GM19240 (cell line): ENCODE measurements around the gene CKAP2L.
"Not testable (repeated sequence)": the region's sequence is repeated elsewhere in the genome, so short reads cannot be mapped to it uniquely, and the experiment has no call there.

Source experiments
- DNase-seq: peaks from one replicate; pipeline ENCODE4 v3.0.0; 2011; ENCODE audit warnings: low spot score; ENCODE audit not compliant: insufficient read length

Gene CKAP2L

DNA sequence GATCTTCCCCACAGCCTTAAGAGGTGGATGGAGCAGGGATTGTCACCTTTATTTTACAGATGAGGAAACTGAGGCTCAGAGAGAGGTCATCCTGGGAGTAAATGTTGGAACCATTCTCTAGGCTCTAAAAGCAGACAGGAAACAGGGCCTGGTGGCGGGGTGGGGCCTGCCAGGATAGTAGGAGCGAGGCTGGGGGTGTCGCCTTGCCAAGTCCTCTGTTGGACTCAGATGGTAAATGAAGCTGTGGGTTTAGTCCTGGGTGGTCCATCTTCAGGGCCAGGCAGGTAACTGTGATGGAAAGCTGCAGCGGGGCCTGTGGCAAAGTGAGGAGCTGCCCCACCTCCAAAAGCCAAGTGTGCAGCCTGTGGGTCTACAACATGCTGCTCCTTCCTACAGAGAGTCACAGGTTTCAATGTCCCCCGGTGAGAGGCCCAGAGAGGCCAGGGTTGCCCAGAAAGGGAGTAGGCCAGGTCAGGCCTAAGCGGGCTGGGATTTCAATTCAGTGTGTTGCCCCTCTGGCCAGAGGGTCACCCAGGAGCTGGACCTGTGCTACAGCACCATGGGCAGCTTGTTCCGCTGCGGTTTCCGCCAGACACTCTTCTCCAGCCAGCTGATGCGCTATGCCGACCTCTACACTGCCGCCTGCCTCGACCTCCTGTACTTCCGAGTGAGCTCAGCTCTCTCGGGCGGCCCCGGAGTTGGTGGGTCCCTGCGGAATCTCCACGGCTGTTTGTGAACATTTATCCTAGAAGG lies 37.0 kb downstream of the CKAP2L start:
- no peak for DNase-seq

DNA sequence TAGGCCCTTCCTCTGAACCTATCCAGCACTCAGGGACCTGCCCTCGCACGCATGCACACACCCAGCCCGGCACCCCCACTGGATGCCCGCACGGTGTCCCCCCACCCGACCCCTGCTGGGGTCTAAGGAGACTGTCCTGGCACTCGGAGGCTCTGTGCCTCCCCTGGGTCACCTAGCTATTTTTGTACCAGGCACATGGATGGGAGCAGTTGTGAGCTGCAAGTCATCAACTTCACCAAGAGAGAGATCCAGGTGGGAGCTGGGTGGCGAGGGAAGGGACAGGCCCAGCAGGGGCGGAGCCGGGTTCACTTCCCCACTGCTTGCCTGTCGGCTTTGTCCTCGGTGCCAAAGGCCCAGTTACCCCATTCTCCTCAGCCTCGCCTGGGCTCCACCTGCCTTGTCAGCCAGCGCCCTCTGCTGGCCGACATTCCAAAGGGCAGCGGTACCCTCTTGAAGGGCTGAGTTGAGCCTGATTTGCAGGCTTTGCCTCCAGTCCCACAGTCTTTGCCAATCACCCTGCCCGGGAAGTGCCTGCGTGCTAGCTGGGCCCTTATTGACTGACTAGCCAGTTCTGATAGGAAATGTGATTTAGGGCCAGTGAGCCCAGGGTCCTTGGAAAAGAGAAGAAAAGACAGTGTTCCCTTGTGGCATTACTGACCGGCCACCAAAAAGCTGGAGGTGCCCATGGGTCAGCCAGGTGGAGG lies 37.8 kb downstream of the CKAP2L start:
- peak; percentile 86 for DNase-seq

DNA sequence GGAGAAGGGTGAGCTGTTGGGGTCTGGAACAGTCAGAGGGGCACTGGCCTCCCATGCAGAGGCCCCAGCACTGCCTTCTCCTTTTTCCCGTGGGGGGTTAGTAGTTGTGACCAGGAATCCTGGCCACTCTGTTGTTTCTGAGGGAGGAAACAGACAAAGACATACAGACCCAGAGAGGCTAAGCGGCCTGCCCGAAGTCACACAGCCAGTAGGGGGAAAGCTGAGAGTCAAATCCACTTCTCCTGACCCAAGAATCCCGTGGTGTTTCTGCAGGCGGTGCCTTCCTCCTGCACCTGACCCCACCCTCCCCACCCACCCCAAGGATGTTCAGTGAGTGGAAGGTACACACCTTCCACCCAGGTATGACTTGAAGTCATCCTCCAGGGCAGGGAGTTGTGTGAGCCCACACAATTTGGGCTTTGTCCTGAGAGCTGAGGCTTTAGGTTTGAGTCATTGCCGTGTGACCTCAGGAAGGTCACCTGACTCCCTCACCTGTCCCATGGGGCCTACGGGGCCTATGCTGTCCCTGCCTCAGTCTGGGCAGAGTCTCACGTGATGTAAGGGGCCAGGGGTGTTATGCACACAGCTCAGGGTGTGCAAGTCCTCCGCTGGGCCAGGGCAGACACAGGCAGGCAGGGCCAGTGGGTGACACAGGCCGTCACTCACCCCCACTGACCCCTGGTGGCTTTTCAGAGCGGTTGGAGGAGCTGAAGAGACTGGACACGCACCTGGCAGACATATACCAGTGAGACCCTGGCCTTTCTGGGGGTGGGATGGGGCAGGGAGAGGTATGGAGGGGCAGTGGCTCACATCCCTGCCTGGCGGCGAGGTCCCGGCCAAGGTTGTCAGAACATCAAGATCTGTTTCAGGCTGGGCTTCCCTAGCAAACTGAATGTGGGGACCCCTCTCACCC lies 38.6 kb downstream of the CKAP2L start:
- no peak for DNase-seq

DNA sequence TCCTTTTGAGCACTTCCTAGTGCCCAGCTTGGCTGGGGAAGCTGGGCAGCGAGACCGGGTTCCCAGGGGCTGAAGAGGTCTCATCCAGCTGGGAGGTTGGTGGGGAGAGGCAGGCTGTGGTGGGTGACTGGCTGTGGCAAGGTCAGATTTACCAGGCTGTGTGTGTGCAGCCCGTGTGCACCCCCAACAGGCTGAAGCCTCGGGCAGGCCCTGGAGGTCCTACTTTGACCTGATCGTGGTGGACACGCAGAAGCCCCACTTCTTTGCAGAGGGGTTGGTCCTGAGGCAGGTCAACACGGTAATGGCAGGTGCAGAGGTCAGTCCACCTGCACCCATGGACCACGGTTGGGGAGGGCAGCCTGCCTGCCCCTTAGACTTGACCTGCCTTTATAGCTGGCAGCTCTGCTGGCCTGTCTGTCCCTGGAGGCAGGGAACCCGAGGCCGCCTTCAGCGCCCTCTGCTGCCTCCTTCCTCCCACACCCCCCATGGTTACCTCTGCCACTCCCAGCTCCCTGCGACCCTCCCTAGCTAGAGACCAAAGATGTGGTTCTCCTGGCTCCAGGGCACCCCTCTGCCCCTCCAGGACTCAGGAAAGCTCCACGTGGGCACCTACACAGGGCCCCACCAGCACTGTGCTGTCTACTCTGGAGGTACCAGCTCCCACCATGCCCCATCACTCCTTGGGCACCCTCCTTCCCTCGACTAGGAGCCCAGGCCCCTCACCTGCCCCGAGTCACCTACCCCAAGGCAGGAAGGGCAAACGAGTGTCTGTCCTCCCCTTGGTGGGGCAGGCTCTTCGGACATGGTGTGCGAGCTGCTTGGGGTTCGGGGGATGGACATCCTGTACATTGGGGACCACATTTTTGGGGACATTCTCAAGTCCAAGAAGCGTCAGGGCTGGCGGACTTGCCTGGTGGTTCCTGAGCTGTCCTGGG lies 39.6 kb downstream of the CKAP2L start:
- no peak for DNase-seq

DNA sequence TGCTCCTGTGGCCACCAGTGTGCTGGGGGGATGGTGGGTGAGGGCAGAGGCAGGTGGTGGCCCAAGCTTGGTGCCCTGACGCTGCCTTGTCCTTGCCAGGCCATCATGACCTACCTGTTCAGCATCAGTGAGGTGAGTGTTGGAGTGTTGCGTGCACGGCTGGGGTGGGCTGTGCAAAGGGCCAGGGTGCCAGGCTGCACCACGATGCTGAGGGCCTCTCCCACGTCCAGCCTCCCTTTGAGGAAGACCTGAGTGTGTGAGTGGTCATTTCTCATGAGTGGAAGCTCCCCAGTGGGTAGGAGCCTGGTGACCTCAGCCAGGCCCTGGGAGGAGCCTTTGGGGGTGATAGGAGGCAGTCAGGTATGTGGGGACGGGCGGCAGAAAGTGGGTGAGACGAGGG lies 40.4 kb downstream of the CKAP2L start:
- no peak for DNase-seq

DNA sequence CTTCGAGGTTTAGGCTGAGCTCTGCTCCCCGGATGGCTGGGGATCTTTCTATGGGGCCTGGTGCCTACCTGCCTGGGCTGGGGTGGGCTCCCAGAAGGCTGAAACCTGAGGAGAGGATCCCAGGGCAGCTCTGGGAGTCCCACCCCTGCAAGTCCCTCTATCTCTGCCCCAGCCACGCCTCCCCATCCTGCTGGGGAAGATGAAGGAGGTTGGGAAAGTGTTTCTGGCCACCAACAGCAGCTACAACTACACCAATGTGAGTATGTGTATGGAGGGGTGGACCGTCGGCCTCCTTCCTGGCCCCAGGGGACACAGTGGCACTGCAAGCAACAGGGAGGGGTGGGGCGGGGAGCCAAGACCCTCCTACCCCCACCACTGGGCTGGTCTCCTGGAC lies 40.9 kb downstream of the CKAP2L start:
- no peak for DNase-seq

DNA sequence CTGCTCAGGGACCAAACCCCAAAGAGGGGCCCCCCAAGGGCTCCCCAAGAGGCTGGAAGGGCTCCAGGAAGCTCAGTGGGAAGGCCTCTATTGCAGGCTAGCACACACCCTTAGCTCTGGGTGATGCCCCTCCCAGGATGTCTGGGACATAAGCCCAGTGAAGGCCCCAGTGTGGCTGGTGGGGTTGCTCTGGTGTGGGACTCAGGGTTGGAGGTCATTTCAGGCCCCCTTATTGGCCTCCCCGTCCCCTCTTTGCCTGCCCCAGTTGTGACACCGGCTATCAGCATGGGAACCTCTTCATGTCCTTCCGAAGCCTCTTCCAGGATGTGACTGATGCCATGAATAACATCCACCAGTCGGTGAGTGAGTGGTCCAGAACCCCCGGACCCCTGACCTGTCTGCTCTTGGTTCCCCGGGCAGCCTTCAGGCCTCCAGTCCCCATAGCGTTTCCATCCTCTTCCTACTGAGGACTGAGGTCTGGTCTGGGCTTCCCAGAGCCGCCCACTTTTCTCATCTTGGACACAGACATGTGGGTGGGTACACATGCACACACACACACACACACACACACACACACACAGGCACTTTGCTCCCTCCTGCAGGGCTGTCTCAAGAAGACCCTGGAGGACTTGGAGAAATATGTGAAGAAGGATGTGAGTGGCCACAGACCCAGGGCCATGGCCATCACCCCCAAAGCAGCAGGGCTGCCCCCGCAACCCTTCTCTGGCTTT lies 41.4 kb downstream of the CKAP2L start:
- no peak for DNase-seq

DNA sequence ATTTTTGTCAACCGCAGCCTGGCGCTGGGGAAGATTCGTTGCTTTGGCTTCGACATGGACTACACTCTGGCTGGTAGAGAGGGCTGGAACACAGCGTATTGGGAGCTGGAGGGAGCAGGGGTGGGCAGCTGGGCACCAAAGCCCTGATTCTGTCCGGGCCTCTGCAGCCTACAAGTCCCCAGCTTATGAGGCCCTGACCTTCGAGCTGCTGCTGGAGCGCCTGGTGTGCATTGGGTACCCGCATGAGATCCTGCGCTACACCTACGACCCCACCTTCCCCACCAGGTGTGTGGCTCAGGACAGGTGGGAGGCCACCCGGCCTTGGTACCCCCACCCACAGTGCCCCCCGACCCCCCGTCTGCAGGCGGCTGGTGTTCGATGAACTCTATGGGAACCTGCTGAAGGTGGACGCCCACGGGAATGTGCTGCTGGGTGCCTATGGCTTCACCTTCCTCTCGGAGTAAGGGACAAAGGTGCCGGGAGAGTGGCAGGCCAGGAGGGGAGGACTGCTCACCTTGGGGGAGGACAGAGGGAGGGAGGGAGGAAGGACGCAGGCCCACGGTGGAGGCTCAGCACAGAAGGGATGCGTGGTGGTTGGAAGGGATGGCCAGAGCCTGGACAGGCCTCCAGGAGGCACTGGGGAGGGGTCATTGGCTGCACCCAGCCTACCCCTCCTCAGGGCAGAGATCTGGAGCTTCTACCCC lies 42.4 kb downstream of the CKAP2L start:
- no peak for DNase-seq

DNA sequence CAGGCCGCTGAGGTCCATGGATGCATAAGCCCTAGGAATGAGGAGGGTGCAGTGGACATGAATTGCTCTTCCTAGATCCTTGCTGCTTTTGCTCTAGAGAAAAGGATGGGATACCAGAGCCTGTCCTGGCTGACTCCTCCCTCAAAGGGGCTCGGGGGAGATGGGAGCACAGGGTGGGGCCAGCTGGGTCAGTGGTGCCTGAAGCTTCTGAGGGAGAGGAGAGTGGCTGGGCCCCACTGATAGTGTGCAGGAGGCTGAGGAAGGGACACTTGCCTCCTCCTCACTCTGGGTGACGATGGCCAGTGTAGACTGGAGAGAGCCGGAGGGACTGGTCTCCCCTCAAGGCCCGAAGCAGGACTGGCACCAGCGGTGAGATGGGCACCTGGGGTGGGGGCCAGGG lies 43.6 kb downstream of the CKAP2L start, which contains the start of gene NT5DC4:
NT5DC4 (plus strand) TSS at position 236 of the 400 bp plus-strand sequence; CDS start at position 296, 60 bp downstream.
- no peak for DNase-seq

DNA sequence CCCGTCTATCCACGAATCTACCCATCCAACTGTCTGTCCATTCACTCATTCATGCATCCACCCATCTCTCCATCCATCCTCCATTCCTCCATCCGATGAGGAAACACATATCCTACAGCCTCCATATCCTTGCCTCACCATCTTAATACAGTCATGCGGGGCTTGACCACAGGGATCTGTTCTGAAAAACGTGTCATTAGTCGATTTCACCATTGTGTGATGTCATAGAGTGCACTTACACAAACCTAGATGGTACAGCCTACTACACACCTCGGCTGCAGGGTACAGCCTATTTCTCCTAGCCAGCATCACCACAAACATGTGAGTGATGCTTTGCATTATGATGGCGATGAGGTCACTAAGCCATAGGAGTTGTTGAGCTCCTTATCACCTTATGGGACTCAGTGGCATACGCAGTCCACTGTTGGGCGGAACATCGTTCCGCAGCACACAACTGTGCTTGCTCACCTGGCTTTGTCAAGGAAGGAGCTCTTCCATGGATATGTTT lies 45.5 kb downstream of the CKAP2L start:
- no peak for DNase-seq

DNA sequence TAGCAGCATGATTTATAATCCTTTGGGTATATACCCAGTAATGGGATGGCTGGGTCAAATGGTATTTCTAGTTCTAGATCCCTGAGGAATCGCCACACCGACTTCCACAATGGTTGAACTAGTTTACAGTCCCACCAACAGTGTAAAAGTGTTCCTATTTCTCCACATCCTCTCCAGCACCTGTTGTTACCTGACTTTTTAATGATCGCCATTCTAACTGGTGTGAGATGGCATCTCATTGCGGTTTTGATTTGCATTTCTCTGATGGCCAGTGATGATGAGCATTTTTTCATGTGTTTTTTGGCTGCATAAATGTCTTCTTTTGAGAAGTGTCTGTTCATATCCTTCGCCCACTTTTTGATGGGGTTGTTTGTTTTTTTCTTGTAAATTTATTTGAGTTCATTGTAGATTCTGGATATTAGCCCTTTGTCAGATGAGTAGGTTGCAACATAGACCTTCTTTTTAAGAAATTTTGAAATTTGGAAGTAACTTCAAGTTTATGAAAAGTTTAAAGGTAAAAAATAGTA lies 47.5 kb downstream of the CKAP2L start:
- DNase-seq, result not testable (repeated sequence)

DNA sequence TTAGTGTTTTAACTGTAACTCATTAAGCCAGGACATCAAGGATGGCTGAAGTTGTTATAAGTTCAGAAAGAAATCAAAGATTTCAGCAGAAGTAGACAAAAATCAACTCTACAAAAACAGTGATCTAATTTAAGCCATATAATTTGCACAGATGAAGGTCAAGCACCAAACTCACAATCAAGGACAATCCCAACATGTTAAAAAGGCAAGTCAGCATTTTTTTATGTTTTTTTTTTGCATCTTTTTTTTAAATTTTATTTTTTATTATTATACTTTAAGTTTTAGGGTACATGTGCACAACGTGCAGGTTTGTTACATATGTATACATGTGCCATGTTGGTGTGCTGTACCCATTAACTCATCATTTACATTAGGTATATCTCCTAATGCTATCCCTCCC lies 48.3 kb downstream of the CKAP2L start:
- DNase-seq, result not testable (repeated sequence)

DNA sequence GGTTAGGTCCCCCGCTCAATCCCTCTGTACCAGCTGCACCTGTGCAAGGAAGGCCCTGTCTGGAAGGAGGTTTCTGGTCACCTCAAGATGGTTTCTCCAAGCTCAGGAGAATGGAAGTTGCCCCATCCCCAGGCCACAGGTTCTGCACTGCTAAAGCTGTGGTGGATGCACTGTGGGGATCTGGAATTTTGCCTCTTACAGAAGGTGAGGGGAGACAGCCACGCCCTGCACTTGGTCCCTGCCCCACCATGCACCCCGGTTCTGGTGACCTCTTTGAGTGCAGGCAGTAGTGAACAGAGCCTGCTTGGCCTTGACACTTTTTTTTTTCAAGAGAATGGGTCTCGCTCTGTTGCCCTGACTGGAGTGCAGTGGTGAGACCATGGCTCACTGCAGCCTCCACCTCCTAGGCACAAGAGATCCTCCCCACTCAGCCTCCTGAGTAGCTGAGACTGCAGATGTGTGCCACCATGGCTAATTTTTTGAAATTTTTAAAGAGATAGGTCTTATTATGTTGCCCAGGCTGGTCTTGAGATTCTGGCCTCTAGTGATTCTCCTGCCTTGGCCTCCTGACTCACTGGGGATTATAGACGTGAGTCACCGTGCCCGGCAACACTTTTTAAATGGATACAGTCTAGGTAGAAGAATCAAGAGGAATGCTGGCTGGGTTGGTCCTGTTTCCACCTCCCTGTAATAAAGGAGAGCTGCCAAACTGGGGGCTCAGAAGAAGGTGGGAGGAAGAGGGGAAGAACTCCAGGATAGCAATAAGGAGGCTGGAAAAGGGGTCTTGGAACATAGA lies 49.4 kb downstream of the CKAP2L start:
- DNase-seq, result no peak

DNA sequence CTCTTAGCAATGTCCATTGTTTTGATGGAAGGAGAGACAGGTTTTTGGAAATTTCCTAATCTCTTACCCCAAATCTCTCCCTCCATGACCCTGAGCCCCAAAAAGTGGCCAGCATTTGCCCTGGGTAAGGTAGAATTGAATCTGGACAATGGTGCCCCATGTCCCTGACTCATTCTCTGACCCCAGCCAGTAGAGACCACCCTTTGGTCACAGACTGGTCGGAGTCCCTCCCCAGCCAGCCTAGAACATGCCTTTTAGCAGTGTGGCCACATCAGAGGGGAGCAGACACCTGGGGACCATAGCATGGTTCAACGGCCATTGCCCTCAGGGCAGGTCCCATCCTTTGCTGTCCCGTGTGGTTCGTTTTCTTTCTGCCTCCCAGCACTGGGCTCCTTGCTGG lies 50.1 kb downstream of the CKAP2L start:
- no peak for DNase-seq

DNA sequence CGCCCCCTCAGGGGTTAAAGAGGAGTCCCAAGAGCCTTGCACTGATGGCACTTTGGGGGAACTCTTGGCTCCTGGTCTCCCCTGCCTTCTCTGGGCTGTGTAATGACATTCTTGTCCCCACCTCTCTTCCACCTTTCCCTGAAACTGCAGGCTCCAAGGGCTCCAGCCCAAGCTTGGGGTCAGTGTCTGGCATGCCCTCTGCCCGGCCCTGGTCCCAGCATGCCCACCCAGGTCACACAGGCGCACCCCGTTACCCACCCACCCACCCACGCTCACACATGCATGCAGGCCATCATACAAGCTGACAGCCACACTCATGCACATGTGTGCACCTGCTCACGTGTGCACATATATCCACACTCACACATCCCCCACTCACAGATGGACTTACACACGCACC lies 50.5 kb downstream of the CKAP2L start:
- no peak for DNase-seq

DNA sequence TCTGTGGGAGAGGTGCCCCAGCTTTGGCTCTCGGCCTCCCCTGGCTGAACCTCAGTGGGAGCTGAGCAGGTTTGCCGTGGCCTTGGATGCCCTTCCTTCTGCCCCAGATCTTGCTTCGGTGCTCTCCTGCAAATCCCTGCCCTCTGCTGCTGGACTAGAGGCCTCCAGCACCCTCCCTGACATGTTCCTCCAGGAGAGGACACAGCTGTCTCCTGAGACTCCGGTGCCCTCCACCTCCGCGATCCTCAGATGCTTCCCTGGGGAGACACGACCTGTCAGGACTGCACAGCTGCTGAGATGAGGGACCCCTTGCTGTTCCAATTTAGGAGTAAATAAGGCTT lies 50.9 kb downstream of the CKAP2L start:
- no peak for DNase-seq

DNA sequence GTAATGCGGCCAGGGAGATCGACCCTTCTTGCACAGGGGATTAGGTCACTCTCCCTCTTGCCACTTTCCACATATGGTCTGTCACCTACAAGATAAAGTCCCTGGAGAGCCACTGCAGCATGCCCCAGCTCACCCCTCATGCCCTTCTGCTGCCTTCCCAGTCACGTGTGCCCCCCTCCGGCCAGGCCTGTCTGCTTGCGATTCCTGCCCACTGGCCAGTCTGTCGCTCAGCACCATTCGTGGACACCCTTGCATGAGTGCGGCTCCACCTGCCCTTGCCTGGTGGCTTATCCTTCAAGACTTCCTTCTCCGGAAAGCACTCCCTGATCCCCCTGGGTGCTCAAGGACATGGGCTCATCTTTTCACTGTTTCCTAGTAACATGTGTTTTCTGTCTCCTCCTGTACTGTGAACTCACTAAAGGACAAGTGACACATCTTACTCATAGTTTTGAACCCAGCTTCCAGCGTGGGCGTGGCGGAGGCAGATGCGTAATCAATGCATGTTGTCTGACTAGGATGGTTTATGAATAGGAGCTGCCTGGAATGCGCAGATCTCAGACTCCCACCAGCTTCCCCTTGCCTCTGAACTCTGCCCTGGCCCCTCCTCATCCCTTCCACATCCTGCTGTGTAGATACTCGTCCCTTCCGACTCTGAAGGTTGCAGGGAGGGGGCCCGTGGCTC lies 51.4 kb downstream of the CKAP2L start:
- no peak for DNase-seq

DNA sequence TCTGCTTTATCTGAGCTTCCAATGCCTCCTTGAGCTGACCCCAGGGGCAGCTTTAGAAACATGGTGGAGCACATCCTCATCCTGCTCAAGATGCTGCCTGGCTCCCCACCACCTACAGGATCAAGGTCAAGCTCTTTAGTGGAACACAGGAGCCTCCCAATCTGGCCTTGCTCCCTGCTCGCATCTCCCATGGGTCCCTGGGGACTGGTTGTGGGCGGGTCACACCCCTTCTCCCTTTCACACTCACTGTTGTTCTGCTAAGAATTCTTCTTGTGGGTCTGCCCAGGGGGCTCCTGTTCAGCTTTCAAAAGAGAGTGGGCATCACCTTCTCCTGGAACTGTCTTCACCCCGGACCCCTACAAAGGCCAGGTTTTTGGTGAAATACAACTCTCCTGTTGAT lies 51.9 kb downstream of the CKAP2L start:
- DNase-seq, result no peak
